CD4-positive, alpha-beta T cell treated with Interferon alpha-2 for 1 hour (primary cell): ENCODE results near the gene GMEB2.

ENCODE experiments used
- DNase-seq, 2 donors: peaks; one replicate each; pipeline ENCODE4 v3.0.0-alpha.2; 2020 to 2022

GMEB2 gene

GRCh38 chr20:63610581-63611435 lies 16.1 kb downstream of the GMEB2 start:
- DNase-seq = no peak

GRCh38 chr20:63606686-63607085 lies 20.2 kb downstream of the GMEB2 start:
- no peak for DNase-seq

GRCh38 chr20:63602321-63602720 lies 24.6 kb downstream of the GMEB2 start:
- DNase-seq = no peak

- DNase-seq = peak; percentile 37 to 69
Observed at GRCh38 chr20:63601679-63602078, 25.2 kb downstream of the GMEB2 start.

GRCh38 chr20:63599396-63600050 lies 27.4 kb downstream of the GMEB2 start:
- no peak for DNase-seq

- no peak for DNase-seq
Observed at GRCh38 chr20:63598479-63599395, 28.2 kb downstream of the GMEB2 start.

GRCh38 chr20:63597651-63598478 lies 29.0 kb downstream of the GMEB2 start:
- no peak for DNase-seq

GRCh38 chr20:63596423-63596822 lies 30.5 kb downstream of the GMEB2 start:
- DNase-seq = no peak

GRCh38 chr20:63595416-63596127 lies 31.3 kb downstream of the GMEB2 start:
- DNase-seq = no peak

GRCh38 chr20:63594043-63594561 lies 32.8 kb downstream of the GMEB2 start:
- no peak for DNase-seq

GRCh38 chr20:63592661-63593060 lies 34.2 kb downstream of the GMEB2 start:
- DNase-seq = no peak

GRCh38 chr20:63591786-63592355 lies 35.0 kb downstream of the GMEB2 start:
- DNase-seq = no peak

- no peak for DNase-seq
Observed at GRCh38 chr20:63591147-63591533, 35.8 kb downstream of the GMEB2 start.

- no peak for DNase-seq
Observed at GRCh38 chr20:63590218-63591146, 36.4 kb downstream of the GMEB2 start.

- DNase-seq = no peak
Observed at GRCh38 chr20:63589261-63590217, 37.4 kb downstream of the GMEB2 start.

- no peak for DNase-seq
Observed at GRCh38 chr20:63588641-63589041, 38.3 kb downstream of the GMEB2 start.

GRCh38 chr20:63587776-63588591 lies 38.9 kb downstream of the GMEB2 start:
- no peak for DNase-seq

- no peak for DNase-seq
Observed at GRCh38 chr20:63587256-63587655, 39.6 kb downstream of the GMEB2 start.
